ENCODE measurements around the gene NT5C1A. TPM values are rescaled to one million over a fixed set of nuclear protein-coding genes. Genes with fewer than 3 reads are reported as not detected.
A peak's percentile ranks its signal among the peaks of the same experiment; 100 is the strongest.

NT5C1A gene
- total and polyA plus RNA-seq, 5 donors from 2014 or later, result 0.37 to 0.47 TPM; not detected in 3

- H3K4me3 Mint-ChIP-seq, result peak overlapping the region in 2 of 4 donors; percentile 49 to 86
- H3K4me3 ChIP-seq (ENCODE audit: low read depth, low read length), result no peak overlapping the region
- H3K4me1 Mint-ChIP-seq, result peaks cover 5 to 68% (median 32%) of the 10 kb centered on the region in 4 donors
- H3K27ac Mint-ChIP-seq, result peak overlapping the region in 2 of 3 donors; percentile 8 to 54
- H3K36me3 ChIP-seq (ENCODE audit: control insufficient read depth, insufficient read depth, low read length), result no peaks in the 10 kb centered on the region
- DNase-seq, result no peak
- peaks cover 46% of the 10 kb centered on the region for H3K4me1 ChIP-seq (ENCODE audit: control insufficient read depth, insufficient read depth, low read length, poor library complexity, severe bottlenecking)
- H3K9me3 Mint-ChIP-seq, result peaks cover 0 to 7% (median 0%) of the 10 kb centered on the region in 7 donors
- no peaks in the 10 kb centered on the region for H3K27me3 ChIP-seq (ENCODE audit: control insufficient read depth, insufficient read depth, low read length)
- ATAC-seq (ENCODE audit: low read depth in 2 of 2), result no peak
- peaks cover 8% of the 10 kb centered on the region for H3K36me3 Mint-ChIP-seq
- H3K27ac ChIP-seq (ENCODE audit: insufficient read depth, low read length, poor library complexity, severe bottlenecking), result no peak overlapping the region
- no peaks in the 10 kb centered on the region for H3K9me3 ChIP-seq (ENCODE audit: control insufficient read depth in 2 of 2, low read length in 2 of 2)
- peaks cover 17% of the 10 kb centered on the region for H3K27me3 Mint-ChIP-seq
Observed at GRCh38 chr1:39688706-39689105, 16.8 kb upstream of the NT5C1A start.

- Histone ChIP-seq H3K4me3 (ENCODE audit: low read depth, low read length) (no peak overlapping the region), H3K36me3 (ENCODE audit: control insufficient read depth, insufficient read depth, low read length) (no peaks in the 10 kb centered on the region), H3K27ac (ENCODE audit: insufficient read depth, low read length, poor library complexity, severe bottlenecking) (no peak overlapping the region), H3K27me3 (ENCODE audit: control insufficient read depth, insufficient read depth, low read length) (no peaks in the 10 kb centered on the region), H3K9me3 (ENCODE audit: control insufficient read depth in 2 of 2, low read length in 2 of 2) (no peaks in the 10 kb centered on the region), H3K4me1 (ENCODE audit: control insufficient read depth, insufficient read depth, low read length, poor library complexity, severe bottlenecking) (peaks cover 50% of the 10 kb centered on the region)
- peaks cover 15% of the 10 kb centered on the region for H3K36me3 Mint-ChIP-seq
- H3K4me3 Mint-ChIP-seq, result peak overlapping the region in 1 of 4 donors; percentile 86
- H3K27ac Mint-ChIP-seq, result peak overlapping the region in 2 of 3 donors; percentile 64 to 95
- no peak for ATAC-seq (ENCODE audit: low read depth in 2 of 2)
- H3K27me3 Mint-ChIP-seq, result peaks cover 10% of the 10 kb centered on the region
- peaks cover 0 to 7% (median 0%) of the 10 kb centered on the region in 7 donors for H3K9me3 Mint-ChIP-seq
- no peak for DNase-seq
- peaks cover 5 to 72% (median 28%) of the 10 kb centered on the region in 4 donors for H3K4me1 Mint-ChIP-seq
Observed at GRCh38 chr1:39687243-39687642, 15.3 kb upstream of the NT5C1A start.

DNA sequence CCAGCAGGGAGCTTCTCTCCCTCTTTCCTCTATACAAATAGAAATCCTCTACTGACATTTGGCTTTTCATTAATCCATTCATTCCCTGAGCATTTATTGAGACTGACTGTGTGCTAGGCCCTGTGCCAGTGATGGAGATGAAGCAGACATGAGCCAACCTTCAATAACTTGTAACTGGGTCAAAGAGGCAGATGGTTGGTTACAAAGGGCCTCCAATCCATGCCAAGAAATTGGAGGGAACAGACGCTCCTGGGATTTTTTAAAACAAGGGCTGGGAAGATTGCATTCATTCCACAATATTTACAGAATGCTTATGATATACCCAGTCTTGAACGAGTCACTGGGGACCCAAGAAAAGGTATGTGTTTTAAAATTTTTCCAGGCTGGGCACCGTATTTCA lies 13.2 kb upstream of the NT5C1A start:
- Mint-ChIP-seq H3K36me3 (peaks cover 15% of the 10 kb centered on the region), H3K4me1 (peaks cover 7 to 75% (median 27%) of the 10 kb centered on the region in 4 donors), H3K27me3 (peaks cover 8% of the 10 kb centered on the region), H3K27ac (peak overlapping the region; percentile 46 to 90 (median 81)), H3K9me3 (peaks cover 0 to 7% (median 0%) of the 10 kb centered on the region in 7 donors), H3K4me3 (peak overlapping the region in 3 of 4 donors; percentile 17 to 75 (median 71))
- H3K9me3 ChIP-seq (ENCODE audit: control insufficient read depth in 2 of 2, low read length in 2 of 2), result no peaks in the 10 kb centered on the region
- ATAC-seq (ENCODE audit: low read depth in 2 of 2) (no peak), DNase-seq (no peak)
- peaks cover 51% of the 10 kb centered on the region for H3K4me1 ChIP-seq (ENCODE audit: control insufficient read depth, insufficient read depth, low read length, poor library complexity, severe bottlenecking)
- H3K27me3 ChIP-seq (ENCODE audit: control insufficient read depth, insufficient read depth, low read length), result no peaks in the 10 kb centered on the region
- no peaks in the 10 kb centered on the region for H3K36me3 ChIP-seq (ENCODE audit: control insufficient read depth, insufficient read depth, low read length)
- no peak overlapping the region for H3K27ac ChIP-seq (ENCODE audit: insufficient read depth, low read length, poor library complexity, severe bottlenecking)
- no peak overlapping the region for H3K4me3 ChIP-seq (ENCODE audit: low read depth, low read length)

- H3K9me3 Mint-ChIP-seq, result peaks cover 0 to 7% (median 0%) of the 10 kb centered on the region in 7 donors
- H3K4me1 Mint-ChIP-seq, result peaks cover 5 to 73% (median 21%) of the 10 kb centered on the region in 4 donors
- H3K36me3 ChIP-seq (ENCODE audit: control insufficient read depth, insufficient read depth, low read length), result peaks cover 4% of the 10 kb centered on the region
- H3K4me3 ChIP-seq (ENCODE audit: low read depth, low read length), result no peak overlapping the region
- H3K4me3 Mint-ChIP-seq, result peak overlapping the region in 3 of 4 donors; percentile 56 to 75 (median 71)
- no peaks in the 10 kb centered on the region for H3K9me3 ChIP-seq (ENCODE audit: control insufficient read depth in 2 of 2, low read length in 2 of 2)
- peak overlapping the region; percentile 8 for H3K27ac ChIP-seq (ENCODE audit: insufficient read depth, low read length, poor library complexity, severe bottlenecking)
- DNase-seq (no peak), ATAC-seq (ENCODE audit: low read depth in 2 of 2) (peak in 1 of 2 donors; percentile 6)
- H3K27ac Mint-ChIP-seq, result peak overlapping the region; percentile 81 to 90 (median 88)
- peaks cover 4% of the 10 kb centered on the region for H3K27me3 Mint-ChIP-seq
- peaks cover 45% of the 10 kb centered on the region for H3K4me1 ChIP-seq (ENCODE audit: control insufficient read depth, insufficient read depth, low read length, poor library complexity, severe bottlenecking)
- no peaks in the 10 kb centered on the region for H3K27me3 ChIP-seq (ENCODE audit: control insufficient read depth, insufficient read depth, low read length)
- H3K36me3 Mint-ChIP-seq, result peaks cover 17% of the 10 kb centered on the region
Observed at GRCh38 chr1:39684313-39684664, 12.4 kb upstream of the NT5C1A start.

- Mint-ChIP-seq H3K4me3 (peak overlapping the region in 3 of 4 donors; percentile 44 to 68 (median 56)), H3K27me3 (peaks cover 4% of the 10 kb centered on the region), H3K4me1 (peaks cover 5 to 71% (median 19%) of the 10 kb centered on the region in 4 donors), H3K27ac (peak overlapping the region; percentile 77 to 94 (median 85)), H3K9me3 (peaks cover 0 to 7% (median 0%) of the 10 kb centered on the region in 7 donors), H3K36me3 (peaks cover 21% of the 10 kb centered on the region)
- Histone ChIP-seq H3K4me1 (ENCODE audit: control insufficient read depth, insufficient read depth, low read length, poor library complexity, severe bottlenecking) (peaks cover 41% of the 10 kb centered on the region), H3K4me3 (ENCODE audit: low read depth, low read length) (no peak overlapping the region), H3K9me3 (ENCODE audit: control insufficient read depth in 2 of 2, low read length in 2 of 2) (no peaks in the 10 kb centered on the region), H3K27ac (ENCODE audit: insufficient read depth, low read length, poor library complexity, severe bottlenecking) (peak overlapping the region; percentile 58), H3K36me3 (ENCODE audit: control insufficient read depth, insufficient read depth, low read length) (peaks cover 5% of the 10 kb centered on the region), H3K27me3 (ENCODE audit: control insufficient read depth, insufficient read depth, low read length) (no peaks in the 10 kb centered on the region)
- ATAC-seq (ENCODE audit: low read depth in 2 of 2), result peak; percentile 57 to 63
- peak; percentile 33 to 74 (median 63) for DNase-seq
Observed at GRCh38 chr1:39683591-39684312, 11.8 kb upstream of the NT5C1A start.

GRCh38 chr1:39681999-39682398 lies 10.1 kb upstream of the NT5C1A start:
- DNase-seq (no peak), ATAC-seq (ENCODE audit: low read depth in 2 of 2) (no peak)
- Mint-ChIP-seq H3K36me3 (peaks cover 20% of the 10 kb centered on the region), H3K9me3 (peaks cover 0 to 7% (median 0%) of the 10 kb centered on the region in 7 donors), H3K27me3 (peaks cover 4% of the 10 kb centered on the region), H3K4me3 (peak overlapping the region in 1 of 4 donors; percentile 16), H3K27ac (peak overlapping the region; percentile 77 to 89 (median 85)), H3K4me1 (peaks cover 5 to 61% (median 15%) of the 10 kb centered on the region in 4 donors)
- Histone ChIP-seq H3K9me3 (ENCODE audit: control insufficient read depth in 2 of 2, low read length in 2 of 2) (no peaks in the 10 kb centered on the region), H3K27me3 (ENCODE audit: control insufficient read depth, insufficient read depth, low read length) (no peaks in the 10 kb centered on the region), H3K27ac (ENCODE audit: insufficient read depth, low read length, poor library complexity, severe bottlenecking) (peak overlapping the region; percentile 53), H3K36me3 (ENCODE audit: control insufficient read depth, insufficient read depth, low read length) (peaks cover 5% of the 10 kb centered on the region), H3K4me1 (ENCODE audit: control insufficient read depth, insufficient read depth, low read length, poor library complexity, severe bottlenecking) (peaks cover 41% of the 10 kb centered on the region), H3K4me3 (ENCODE audit: low read depth, low read length) (peak overlapping the region; percentile 77)

- peak in 1 of 3 donors; percentile 39 for DNase-seq
- peaks cover 4% of the 10 kb centered on the region for H3K27me3 Mint-ChIP-seq
- H3K4me3 ChIP-seq (ENCODE audit: low read depth, low read length), result peak overlapping the region; percentile 77
- H3K4me1 ChIP-seq (ENCODE audit: control insufficient read depth, insufficient read depth, low read length, poor library complexity, severe bottlenecking), result peaks cover 41% of the 10 kb centered on the region
- ATAC-seq (ENCODE audit: low read depth in 2 of 2), result no peak
- H3K27ac Mint-ChIP-seq, result peak overlapping the region; percentile 77 to 95 (median 79)
- peak overlapping the region; percentile 64 to 84 (median 82) for H3K4me3 Mint-ChIP-seq
- H3K27ac ChIP-seq (ENCODE audit: insufficient read depth, low read length, poor library complexity, severe bottlenecking), result peak overlapping the region; percentile 53
- H3K36me3 Mint-ChIP-seq, result peaks cover 22% of the 10 kb centered on the region
- peaks cover 5 to 61% (median 15%) of the 10 kb centered on the region in 4 donors for H3K4me1 Mint-ChIP-seq
- no peaks in the 10 kb centered on the region for H3K9me3 ChIP-seq (ENCODE audit: control insufficient read depth in 2 of 2, low read length in 2 of 2)
- H3K27me3 ChIP-seq (ENCODE audit: control insufficient read depth, insufficient read depth, low read length), result no peaks in the 10 kb centered on the region
- H3K9me3 Mint-ChIP-seq, result peaks cover 0 to 6% (median 0%) of the 10 kb centered on the region in 7 donors
- peaks cover 5% of the 10 kb centered on the region for H3K36me3 ChIP-seq (ENCODE audit: control insufficient read depth, insufficient read depth, low read length)
Observed at GRCh38 chr1:39681294-39681693, 9.4 kb upstream of the NT5C1A start.
